Amniotic epithelial cell (primary cell): ENCODE results near the gene SLC7A5.
"Not testable (repeated sequence)": the region's sequence is repeated elsewhere in the genome, so short reads cannot be mapped to it uniquely, and the experiment has no call there.

Source experiments
- DNase-seq: peaks from one replicate; pipeline ENCODE4 v3.0.0-alpha.2; 2010; ENCODE audit warnings: low read depth

The SLC7A5 gene

DNA sequence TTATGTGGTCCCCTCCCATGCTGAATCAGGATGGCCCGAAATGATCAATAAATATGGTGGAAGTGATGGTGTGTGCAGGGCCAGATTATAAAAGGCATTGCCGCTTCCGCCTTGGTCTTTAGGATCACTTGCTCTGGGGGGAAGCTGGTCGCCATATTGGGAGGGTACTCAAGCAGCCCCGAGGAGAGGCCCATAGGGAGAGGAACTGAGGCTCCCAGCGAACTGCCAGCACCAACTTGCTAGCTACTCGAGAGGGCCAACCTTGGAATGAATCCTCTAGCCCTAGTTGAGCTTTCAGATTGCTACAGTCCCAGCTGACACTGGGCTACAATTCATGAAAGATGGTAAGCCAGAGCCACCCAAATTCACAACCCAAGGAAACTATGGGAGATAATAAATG lies 19.0 kb upstream of the SLC7A5 start:
- not testable (repeated sequence) for DNase-seq

DNA sequence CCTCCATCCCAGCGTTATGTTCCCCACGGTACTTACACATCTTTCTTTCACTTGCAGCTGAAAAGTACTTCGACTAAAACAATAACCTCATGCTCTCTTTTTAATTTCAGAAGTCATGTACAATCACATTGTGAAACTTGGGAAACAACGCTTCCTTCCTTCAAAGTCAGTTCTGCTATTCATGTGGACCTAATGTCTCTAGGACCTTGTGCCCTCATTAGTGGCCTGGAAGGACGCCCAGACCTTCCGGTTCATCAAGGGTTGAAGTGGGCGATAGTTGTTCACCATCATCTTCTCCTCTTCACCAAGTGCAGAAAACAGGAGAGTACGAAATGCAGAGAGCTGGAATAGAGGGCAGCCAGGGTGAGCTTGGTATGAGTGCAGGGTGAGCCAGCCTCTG lies 18.6 kb upstream of the SLC7A5 start:
- not testable (repeated sequence) for DNase-seq

DNA sequence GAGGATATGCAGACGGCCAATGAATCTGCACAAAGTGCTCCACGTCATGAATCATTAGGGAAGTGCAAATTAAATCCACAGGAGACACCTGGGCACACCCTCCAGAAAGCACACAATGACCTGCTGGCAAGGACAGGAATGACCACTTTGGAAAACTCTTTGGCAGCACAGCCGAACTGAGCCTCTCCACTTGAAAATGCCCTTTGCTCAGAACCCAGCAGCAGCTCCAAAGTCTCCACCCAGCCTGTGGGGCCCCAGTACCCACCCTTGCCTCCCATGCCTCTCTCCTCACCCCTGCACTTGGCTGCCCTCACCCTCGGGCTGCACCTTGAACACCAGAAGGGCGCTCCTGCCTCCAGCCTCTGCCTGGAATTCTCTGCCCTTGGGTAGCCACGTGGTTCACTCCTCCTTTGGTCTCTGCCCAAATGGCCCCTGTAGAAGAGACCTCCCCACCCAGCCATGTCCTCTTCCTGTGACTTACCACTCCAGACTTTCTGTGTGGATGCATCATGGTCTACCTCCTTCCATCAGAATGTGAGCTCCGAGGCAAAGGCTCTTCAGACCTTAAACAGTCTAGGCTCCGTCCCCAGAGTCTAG lies 16.2 kb upstream of the SLC7A5 start:
- DNase-seq: not testable (repeated sequence)

DNA sequence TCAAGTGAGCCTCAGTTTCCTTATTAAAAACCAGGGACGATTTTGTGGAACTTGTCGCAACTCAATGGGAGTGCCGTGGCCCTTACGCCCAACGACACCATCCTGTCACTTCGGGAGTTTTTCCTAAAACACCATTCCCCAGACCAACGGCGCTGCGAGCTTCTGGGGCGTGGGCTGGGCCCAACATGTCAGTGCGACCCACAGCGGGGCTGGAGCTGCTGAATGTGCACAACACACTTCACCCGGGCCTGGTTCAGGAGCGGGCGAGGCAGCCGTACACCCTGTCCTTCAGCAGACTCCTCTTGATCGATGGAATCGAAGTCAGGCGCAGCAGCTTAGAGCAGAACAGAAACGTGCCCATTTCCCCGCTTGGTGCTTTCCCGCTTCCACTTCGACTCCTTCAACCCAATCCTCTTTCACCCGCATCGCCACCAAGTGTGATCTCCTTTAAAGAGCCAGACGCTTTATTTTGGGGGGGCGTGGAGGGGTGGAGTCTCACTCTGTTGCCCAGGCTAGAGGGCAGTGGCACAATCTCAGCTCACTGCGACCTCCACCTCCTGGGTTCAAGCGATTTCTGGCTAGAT lies 13.2 kb upstream of the SLC7A5 start:
- DNase-seq: no peak

DNA sequence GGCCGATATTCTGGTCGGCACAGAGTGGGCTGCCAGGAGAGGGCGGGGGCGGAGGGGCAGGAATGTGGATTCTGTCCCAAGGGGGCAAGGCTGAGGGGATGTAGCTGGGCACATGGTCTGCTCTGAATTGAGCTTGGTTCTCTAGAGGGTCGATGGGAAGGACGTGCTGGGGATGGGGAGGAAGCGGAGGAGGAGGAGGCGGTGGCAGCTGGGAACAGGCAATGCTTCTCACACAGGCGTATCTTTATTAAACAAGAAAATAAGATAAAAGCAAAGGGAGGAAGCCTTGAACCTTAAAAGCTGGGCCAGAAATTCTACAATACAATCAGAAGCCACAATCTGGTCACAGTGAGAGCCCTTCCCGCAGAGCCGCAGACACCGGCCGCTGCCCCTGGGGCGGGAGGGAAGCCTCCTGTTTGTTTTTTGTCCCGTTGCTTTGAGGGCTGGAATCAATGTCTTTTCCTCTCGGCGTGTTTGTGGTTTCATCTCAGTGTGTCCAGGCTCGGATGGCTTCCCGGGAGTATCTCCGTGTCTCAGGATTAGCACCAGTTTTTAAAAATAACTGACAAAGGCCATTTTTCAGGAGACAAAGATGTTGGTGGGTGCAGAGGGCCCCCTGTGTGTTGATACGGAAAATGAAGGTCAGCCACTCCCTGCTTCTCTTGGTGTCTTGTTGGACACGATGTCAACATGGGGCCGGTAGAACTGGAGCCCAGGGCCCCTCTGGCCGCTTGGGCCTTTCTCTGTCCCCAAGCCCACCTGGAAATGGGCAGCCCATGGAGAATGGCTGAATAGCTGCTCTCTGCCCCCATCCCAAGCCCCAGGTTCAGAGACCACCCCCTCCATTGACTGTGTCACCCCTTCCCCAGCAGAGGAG lies 12.3 kb upstream of the SLC7A5 start:
- DNase-seq: no peak

DNA sequence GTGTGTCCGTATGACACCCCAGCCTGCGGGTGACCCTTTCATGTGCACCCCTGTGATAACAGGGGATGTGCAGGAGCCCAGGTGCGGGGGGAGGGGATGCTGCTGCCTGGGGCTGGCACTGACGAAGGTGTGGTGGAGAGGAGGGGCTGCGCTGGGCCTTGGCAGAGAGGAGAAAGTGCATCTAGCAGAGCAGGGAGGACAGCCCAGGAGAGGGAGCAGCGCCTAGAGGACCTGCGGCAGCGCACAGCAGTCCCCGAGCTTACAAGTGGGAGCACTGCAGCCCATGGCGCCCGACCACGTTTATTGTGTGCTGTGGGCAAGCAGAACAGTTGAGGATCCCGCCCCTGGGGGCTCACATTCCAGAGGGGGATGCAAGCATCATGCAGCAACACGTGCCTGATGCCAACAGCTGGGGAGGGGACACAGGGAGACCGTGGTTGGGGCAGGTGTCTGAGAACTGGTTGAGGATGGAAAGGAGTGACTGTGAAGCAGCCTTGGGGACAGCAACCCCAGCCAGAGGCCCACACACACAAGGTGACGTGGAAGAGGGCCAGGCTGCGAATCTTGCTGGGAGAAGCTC lies 10.9 kb upstream of the SLC7A5 start:
- DNase-seq: no peak

DNA sequence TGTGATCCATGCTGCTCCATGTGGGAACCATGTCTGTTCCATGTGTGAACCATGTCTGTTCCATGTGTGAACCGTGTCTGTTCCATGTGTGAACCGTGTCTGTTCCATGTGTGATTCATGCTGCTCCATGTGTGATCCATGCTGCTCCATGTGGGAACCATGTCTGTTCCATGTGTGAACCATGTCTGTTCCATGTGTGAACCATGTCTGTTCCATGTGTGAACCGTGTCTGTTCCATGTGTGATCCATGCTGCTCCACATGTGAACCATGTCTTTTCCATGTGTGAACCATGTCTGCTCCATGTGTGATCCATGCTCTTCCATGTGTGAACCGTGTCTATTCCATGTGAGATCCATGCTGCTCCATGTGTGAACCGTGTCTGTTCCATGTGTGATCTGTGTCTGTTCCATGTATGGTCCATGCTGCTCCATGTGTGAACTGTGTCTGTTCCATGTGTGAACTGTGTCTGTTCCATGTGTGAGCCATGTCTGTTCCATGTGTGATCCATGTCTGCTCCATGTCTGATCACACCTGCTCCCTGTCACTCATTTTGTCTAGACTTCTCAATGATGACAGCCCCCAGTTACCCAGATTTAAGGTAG lies 10.2 kb upstream of the SLC7A5 start:
- DNase-seq: not testable (repeated sequence)

DNA sequence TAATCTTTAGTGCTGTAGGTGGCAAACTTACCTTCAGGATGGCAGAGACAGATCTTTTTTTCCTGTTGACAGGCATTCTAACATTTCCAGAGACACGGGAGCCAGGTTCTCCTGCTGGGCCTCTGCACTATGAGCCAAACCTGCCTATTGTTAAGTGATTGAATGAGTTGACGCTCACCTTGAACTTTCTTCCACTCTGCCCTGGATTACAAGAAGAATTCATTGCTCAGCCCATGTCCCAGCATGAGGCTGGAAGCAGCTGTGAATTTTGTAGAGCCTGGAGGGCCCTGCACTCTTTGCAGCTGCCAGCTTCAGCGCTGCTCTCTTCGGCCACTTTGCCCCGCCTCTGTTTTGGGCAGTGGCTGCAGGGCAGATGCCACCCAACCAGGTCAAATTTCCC lies 9.4 kb upstream of the SLC7A5 start:
- DNase-seq: no peak

DNA sequence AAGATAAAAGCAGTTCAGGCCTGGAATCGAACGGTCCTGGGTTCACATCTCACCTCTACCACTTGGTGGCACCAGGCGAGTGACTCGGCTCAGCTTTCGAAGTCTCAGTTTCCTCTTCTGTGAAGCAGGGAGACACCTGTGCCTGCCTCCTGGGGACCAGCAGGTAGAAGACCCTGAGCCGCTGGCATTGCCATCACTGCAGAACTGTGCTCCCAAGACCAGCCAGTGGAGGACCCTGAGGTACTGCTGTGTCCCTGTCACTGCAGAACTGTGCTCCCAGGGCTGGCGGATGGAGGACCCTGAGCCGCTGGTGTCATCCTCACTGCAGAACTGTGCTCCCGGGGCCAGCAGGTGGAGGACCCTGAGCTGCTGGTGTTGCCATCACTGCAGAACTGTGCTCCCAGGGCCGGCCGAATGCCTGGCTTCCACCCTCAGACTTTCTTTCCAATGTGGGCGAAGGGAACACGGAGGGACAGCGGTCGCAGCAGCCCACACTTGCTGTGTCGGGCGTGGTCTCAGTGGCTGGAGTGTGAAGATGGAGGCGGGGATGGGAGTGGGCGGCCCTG lies 8.7 kb upstream of the SLC7A5 start:
- DNase-seq: no peak

DNA sequence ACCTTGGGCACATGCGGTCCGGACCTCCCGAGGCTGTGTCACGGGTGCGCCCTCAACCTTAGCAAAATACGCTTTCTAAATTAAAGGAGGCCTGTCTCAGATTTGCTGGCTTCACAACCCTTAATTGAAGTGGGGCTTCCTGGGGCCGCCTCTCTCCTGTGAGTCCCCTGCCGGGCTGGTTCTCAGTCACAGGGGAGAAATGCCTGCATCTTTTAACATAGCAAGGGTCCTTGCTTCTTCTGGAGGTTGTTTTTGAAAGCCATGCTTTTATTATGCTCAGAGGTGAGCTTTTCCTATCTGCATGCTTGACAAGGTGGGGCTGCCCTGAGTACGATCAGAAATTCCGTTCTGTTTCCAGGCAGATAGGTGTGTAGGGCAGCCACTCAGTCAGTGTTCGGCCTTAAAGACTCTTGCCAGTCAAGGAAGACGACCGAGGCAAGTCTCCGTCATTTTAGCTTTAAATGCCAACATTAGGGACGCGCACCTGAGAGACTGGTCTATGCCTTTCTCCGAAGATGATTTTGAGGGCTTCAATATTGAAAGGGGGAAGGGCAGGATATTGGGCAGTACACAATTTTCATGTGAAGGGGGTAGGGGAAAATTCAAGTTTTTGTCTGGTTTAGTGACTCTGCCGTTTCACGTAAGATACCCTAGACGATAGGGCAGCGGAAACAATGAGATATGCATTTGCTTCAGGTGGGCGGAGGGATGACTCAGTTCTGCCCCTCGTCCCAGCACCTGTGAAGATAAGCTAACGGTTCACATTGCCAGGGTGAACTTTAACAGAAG lies 5.5 kb upstream of the SLC7A5 start:
- DNase-seq: no peak

DNA sequence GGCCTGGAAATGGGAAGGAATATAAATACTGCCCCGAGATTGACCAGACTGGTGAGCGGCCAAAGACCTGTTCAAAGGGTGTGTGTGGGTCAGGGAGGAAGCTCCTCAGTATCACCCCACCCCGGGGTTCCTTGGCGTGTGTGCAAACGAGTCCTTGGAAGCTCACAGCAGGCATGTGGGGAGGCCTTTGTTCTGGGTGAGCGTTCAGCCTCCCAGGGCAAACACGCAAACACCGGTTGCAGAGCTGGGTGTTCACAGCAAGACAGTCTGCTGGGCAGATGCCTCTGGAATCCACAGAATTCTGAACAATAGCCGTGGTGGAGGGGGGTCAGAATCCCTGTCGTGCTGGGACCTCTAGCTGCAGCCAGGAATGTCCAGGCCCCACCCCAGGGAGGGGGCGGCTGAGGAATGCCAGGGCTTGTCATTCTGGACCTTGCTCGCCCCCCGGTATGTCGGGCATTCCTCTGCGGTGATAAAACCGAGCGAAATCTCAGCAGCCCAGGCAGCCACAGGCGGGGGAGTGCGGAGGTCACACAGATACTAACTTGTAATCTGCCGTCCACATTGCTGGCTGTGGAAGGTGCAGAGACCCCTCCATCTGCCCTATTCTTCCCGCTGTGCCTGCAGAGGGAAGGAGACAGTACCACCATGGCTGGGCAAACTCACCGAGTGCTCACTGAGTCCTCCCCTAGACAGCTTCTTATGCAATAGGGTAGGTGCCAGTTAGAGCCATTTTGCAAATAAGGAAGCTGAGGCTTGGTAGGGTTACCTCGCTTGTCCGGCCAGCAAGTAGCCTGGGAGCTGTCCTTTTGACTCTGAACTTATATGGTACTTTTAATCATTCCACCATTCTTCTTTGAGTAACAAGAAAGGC lies 1.3 kb upstream of the SLC7A5 start:
- peak; percentile 81 for DNase-seq

DNA sequence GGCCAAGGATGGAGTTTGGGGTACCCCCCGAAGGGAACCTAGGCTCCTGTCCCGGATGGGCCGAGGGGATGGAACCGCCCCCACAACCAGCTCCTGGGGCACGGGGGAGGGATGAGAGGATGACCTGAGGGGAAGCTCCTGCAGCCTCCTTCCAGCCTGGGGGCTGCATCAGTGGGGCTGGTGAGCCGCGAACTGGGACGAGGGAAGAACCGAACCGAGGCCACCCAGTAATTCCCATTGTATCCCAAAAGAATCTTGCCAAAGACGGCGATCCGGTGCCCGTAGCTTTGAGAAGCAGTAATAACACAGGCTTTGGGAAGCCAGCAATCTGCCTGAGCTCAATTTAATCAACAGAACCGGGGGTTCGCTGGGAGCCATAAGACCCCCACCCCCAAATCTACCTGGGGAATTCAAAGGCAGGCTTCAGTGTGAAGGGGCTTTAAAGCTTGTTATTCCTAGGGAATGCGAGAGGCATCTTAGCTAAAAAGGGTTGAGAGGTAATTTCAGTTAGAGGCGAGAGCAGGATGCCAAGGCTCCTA lies 641 bp upstream of the SLC7A5 start:
- not testable (repeated sequence) for DNase-seq

DNA sequence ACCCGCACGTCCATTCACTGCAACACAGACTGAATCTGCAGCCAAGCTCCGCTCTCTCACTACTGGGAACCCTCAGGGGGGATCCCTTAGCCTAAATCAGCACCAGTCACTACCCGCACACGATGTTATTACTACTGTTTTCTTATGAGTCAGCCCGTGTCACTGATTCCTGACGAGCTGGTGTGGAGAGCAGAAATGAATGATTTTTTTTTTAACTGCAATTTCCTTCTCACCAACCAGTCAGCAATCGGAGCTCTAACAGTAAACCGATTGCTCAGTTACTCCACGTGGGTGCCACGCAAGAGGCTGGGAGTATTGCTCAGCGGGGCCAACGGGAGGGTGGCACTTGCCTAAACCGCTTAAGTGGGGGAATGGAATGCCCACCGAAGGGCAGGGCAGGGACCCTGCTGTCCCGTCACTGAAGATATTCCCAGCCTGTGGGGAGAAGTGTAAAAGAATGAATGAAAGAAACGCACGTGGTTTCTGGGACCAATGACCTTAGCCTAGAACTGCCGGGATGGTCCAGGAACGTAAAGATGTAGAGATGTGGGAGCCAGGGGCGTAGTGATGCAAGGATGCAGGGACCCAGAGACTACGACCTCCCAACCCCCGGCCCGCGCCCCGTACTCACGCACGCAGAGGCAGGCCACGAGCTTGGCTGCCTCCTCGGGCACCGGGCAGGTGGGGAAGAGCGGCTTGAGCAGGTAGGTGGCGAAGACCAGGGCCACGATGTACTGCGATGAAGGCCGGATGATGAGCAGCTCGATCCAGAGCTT lies 865 bp downstream of the SLC7A5 start:
- DNase-seq: peak; percentile 91

DNA sequence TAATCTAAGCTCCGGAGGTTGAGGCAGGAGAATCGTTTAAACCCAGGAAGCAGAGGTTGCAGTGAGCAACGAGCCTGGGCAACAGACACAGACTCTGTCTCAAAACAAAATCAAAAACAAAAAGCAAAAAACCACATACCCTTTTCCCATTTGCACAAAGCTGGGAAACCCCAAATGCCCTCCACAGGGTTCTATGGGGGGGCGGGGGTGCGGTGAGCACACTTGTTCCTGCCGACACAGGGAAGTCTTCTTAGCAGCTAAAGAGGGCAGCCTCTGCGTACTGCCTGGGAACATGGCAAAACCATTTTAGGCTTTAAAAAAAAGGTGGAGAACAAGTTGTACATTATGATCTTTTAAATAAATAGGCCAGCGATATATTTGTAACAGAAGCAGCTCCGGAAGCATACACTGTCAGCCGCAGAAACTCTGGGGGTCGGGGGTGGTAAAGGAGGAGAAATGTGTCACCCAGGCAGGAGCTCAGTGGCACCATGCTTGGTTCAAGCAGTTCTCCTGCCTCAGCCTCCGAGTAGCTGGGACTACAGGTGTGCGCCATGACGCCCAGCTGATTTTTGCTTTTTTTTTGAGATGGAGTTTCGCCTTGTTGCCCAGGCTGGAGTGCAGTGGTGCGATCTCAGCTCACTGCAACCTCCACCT lies 3.3 kb downstream of the SLC7A5 start:
- DNase-seq: not testable (repeated sequence)

DNA sequence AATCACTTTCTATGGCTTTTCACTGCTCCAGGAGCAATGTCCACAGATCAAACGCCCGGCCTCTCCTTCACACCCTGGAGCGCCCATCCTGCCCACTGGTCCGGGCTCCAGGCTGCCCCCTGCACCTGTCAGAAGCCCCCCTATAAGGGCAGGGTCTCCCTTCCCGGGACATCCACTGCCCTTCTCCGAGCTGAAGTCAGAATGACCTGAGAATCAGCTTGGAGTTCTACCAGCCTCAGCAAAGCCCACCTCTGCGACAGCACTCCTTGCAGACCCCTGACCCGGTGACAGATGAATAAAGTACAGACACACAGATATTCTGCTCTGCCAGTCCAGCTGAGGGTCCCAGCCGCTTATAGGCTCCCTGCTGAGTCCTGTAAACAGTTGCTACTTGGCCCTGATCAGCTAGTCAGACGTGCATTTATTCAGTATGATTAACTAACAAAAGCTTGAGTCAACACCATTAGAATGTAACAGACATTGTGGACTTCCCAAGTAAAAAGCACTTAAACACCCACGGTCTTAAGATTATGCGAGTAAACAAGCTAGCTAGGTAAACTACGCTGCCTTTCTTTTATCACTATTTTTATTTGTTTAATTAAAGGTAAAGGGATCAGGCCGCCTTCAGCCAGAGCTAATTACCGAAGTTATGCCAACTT lies 4.8 kb downstream of the SLC7A5 start:
- DNase-seq: peak; percentile 43

DNA sequence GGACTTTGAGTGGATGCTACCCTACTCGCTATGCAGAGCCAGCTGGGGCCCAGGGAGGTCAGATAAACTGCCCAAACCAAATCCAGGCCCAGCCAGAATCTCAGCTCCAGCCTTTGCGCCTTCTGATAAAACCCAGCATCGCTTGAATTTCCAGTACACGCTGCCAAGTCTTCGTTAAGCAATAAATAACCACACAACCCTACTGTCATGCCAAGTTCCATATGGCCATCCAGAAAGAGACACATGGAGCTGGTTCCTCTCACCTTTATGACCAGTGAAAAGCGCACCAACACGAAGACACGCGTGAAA lies 6.0 kb downstream of the SLC7A5 start:
- DNase-seq: not testable (repeated sequence)

DNA sequence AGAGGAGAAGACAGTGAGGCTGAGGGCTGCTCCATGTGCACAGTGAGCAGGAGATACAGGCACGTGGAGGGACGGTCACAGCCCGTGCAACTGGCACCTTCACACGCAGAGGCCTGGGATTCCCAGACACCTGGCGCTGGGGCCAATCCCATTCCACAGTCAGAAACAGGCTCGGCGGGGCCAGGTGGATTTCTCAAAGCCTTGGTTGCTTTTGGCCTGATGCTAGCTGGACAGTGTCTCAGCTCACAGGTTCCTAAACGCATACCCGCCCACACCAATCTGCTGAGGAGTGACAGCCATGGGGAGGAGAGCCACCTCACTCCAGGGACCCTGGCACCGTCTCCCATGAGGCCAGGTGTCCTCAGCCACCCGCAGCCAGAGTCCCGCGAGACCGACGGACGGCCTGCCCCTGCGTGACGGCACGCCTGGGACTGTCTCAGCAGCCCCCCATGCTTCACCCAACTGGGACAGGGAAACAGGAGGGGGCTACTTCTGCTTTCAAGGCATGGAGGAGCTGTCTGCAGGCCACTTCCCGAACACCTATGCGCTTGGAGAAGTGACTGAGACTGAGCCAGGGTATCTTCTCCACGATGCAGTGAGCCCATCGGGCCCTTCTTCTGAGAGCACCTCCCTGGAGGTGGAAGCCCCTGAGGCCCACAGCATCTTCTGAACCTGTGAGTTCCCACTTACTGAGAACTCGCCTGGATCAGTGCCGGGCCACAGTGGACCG lies 6.5 kb downstream of the SLC7A5 start:
- DNase-seq: not testable (repeated sequence)
